KOPT-K1 (cell line): ENCODE results near the gene PROS1.
"Not testable (repeated sequence)": the region's sequence is repeated elsewhere in the genome, so short reads cannot be mapped to it uniquely, and the experiment has no call there.

Source experiments
- H3K27ac ChIP-seq: fragments of 200-600 bp; sonication (generic); 2 replicates; pipeline ENCODE4 v1.5.1; 2016; ENCODE audit warnings: antibody characterized with exemption, mild to moderate bottlenecking, low read depth, low read length; ENCODE audit not compliant: poor library complexity, severe bottlenecking
- H3K36me3 ChIP-seq: fragments of 200-600 bp; sonication (generic); 2 replicates; pipeline ENCODE4 v1.5.1; 2017; ENCODE audit warnings: antibody characterized with exemption, mild to moderate bottlenecking, low read length, moderate library complexity; ENCODE audit not compliant: insufficient read depth
- H3K9me3 ChIP-seq: fragments of 200-600 bp; sonication (generic); 2 replicates; pipeline ENCODE4 v1.5.1; 2017; ENCODE audit warnings: antibody characterized with exemption, low read length, mild to moderate bottlenecking; ENCODE audit not compliant: insufficient read depth, poor library complexity, severe bottlenecking

The PROS1 gene

DNA sequence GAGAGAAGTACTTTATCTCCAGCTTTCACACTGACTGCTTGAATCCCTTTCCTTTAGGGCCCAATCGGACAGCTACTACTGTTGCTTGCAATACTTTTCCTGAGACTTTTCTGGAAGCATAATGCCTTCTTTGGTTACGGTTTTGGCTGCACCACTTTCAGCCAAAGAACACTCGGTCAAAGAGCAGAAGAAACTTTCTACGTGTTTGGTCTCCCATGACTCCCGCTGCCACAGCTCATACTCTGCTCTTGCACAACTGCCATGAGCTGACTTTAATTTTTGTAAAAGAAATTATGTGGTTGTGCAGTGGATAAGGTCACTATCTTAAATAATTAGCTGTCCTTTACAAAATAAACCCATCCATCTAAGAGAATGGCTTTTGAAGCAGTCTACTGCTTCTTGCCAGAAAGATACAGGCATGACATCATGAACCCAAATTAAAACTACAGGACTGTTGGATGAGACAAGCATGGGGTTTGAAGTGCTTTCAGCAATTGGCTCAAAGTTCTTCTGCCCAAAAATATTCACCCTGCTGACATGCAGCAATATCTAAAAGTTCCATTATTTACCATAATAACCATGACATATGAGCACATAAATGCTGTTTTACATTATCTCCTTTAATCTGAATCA lies 42.0 kb downstream of the PROS1 start:
- Histone ChIP-seq H3K9me3 (no peaks in the 10 kb centered on the region), H3K27ac (no peak overlapping the region), H3K36me3 (no peaks in the 10 kb centered on the region)

GRCh38 chr3:93930041-93930440 lies 43.7 kb downstream of the PROS1 start:
- Histone ChIP-seq H3K27ac (no peak overlapping the region), H3K36me3 (no peaks in the 10 kb centered on the region), H3K9me3 (no peaks in the 10 kb centered on the region)

DNA sequence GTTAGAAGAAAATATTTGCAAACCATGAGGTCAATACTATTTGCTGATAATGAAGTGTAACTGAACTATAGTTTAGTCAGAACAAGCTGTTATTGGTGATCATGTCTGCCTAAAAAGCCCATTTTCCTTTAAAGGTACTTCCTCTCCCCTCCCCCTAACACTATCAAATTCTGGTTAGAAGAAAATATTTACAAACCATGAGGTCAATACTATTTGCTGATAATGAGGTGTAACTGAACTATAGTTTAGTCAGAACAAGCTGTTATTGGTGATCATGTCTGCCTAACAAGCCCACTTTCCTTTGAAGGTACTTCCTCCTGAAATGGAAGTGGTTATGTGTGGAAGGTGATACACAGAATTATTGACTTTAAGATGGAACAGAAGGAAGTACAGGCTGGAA lies 46.9 kb downstream of the PROS1 start:
- H3K36me3 ChIP-seq: no peaks in the 10 kb centered on the region
- H3K27ac ChIP-seq: no peak overlapping the region
- H3K9me3 ChIP-seq: no peaks in the 10 kb centered on the region

- no peak overlapping the region for H3K27ac ChIP-seq
- H3K36me3 ChIP-seq: no peaks in the 10 kb centered on the region
- no peaks in the 10 kb centered on the region for H3K9me3 ChIP-seq
Observed at GRCh38 chr3:93924491-93924890, 49.2 kb downstream of the PROS1 start.

GRCh38 chr3:93923006-93923405 lies 50.7 kb downstream of the PROS1 start:
- Histone ChIP-seq H3K27ac (no peak overlapping the region), H3K36me3 (no peaks in the 10 kb centered on the region), H3K9me3 (no peaks in the 10 kb centered on the region)

DNA sequence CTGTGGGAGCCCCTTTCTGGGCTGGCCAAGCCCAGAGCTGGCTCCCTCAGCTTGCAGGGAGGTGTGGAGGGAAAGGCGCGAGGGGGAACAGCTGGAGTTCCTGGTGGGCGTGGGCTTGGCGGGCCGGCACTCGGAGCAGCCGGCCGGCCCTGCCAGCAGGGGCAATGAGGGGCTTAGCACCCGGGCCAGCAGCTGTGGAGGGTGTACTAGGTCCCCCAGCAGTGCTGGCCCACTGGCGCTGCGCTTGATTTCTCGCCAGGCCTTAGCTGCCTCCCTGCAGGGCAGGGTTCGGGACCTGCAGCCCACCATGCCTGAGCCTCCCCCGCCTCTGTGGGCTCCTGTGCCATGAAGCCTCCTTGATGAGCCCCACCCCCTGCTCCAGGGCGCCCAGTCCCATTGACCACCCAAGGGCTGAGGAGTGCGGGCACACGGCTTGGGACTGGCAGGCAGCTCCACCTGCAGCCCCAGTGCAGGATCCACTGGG lies 56.1 kb downstream of the PROS1 start:
- H3K36me3 ChIP-seq, H3K9me3 ChIP-seq, H3K27ac ChIP-seq: not testable (repeated sequence)

- not testable (repeated sequence) for H3K36me3 ChIP-seq, H3K27ac ChIP-seq, H3K9me3 ChIP-seq
Observed at GRCh38 chr3:93913623-93914022, 60.1 kb downstream of the PROS1 start.

GRCh38 chr3:93911206-93911605 lies 62.5 kb downstream of the PROS1 start:
- H3K9me3 ChIP-seq: peaks cover 4% of the 10 kb centered on the region
- H3K36me3 ChIP-seq: no peaks in the 10 kb centered on the region
- H3K27ac ChIP-seq: no peak overlapping the region

GRCh38 chr3:93910097-93910496 lies 63.6 kb downstream of the PROS1 start:
- Histone ChIP-seq H3K36me3 (no peaks in the 10 kb centered on the region), H3K27ac (no peak overlapping the region), H3K9me3 (peaks cover 4% of the 10 kb centered on the region)

- H3K9me3 ChIP-seq: peaks cover 4% of the 10 kb centered on the region
- H3K36me3 ChIP-seq: no peaks in the 10 kb centered on the region
- H3K27ac ChIP-seq: no peak overlapping the region
Observed at GRCh38 chr3:93907132-93907531, 66.6 kb downstream of the PROS1 start.

DNA sequence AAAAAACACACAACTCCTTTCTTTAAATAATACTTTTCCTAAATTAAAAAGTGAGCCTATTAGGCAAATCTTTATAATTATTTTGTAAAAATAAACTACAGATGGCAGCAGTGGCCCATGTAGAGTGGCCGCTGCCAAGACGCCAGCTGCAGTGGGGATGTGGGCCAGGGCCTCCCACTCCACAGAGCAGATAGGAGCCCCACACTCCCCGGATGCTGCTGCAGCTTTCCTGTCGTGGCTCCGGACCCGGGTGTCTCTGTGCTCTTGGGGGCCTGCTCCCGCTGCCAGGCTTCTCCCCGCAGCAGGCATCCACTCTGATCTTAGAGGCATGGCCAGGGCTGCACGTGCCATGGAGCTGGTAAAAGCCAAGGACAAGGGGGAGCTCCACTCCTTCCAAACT lies 67.5 kb downstream of the PROS1 start:
- Histone ChIP-seq H3K9me3 (peaks cover 4% of the 10 kb centered on the region), H3K36me3 (no peaks in the 10 kb centered on the region), H3K27ac (no peak overlapping the region)

DNA sequence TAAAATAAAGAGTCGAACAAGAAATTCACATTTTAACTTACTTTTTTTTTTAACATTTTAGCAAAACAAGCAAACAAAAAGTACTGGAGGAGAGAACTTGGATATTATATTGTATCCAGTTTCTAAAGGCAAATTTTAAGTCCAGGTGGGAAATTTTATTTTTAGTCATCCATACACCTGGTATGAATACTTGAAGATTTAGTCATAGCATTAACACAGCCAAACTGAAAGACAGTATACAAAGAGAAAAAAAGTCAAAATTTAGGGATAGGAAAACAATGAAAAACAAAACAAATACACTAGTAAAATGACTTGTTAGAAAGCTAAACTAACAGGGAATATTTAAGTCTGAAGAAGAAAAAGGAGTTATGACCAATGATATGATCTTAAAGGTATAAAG lies 69.1 kb downstream of the PROS1 start:
- Histone ChIP-seq H3K9me3 (peaks cover 4% of the 10 kb centered on the region), H3K27ac (no peak overlapping the region), H3K36me3 (no peaks in the 10 kb centered on the region)

GRCh38 chr3:93878250-93879017 lies 95.3 kb downstream of the PROS1 start:
- H3K9me3 ChIP-seq, H3K27ac ChIP-seq, H3K36me3 ChIP-seq: not testable (repeated sequence)

GRCh38 chr3:93877427-93877826 lies 96.3 kb downstream of the PROS1 start:
- H3K9me3 ChIP-seq, H3K36me3 ChIP-seq, H3K27ac ChIP-seq: not testable (repeated sequence)

- not testable (repeated sequence) for H3K27ac ChIP-seq, H3K36me3 ChIP-seq, H3K9me3 ChIP-seq
Observed at GRCh38 chr3:93873412-93873811, 100.3 kb downstream of the PROS1 start.

DNA sequence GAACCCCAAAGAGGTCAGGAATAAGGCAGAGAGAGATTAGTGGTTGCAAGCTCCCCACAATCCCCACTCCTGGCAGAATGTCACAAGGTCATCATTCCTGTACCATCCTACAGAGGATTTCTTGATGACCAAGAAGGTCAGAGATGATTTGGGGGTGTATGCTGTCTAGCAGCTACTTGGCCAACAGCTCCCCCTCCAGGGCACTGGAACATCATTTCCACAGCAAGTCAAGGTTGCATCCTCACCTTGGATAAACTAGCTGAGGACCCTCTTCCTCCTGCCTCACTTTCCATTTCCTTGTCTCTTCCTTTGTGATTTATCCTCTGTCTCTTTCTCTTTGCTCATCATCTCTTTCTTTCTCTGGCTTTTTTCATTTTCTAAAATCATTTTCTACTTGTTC lies 106.3 kb downstream of the PROS1 start:
- H3K27ac ChIP-seq: no peak overlapping the region
- H3K36me3 ChIP-seq: no peaks in the 10 kb centered on the region
- no peaks in the 10 kb centered on the region for H3K9me3 ChIP-seq
